K562 (cell line): Measurements from ENCODE around the gene SMC5. TPM values are rescaled to one million over a fixed set of nuclear protein-coding genes. Genes with fewer than 3 reads are reported as not detected.
A peak's percentile ranks its signal among the peaks of the same experiment; 100 is the strongest.

ENCODE experiments used
- BMI1 ChIP-seq: fragments of 150-350 bp; IDR thresholded peaks from 2 replicates; pipeline ENCODE4 v1.6.1; 2014; ENCODE audit warnings: low read length
- CCAR2 ChIP-seq: fragments of 200-400 bp; formaldehyde crosslinking; IDR thresholded peaks from 2 replicates; pipeline ENCODE4 v1.6.1; 2017; ENCODE audit warnings: mild to moderate bottlenecking, low read depth, low read length
- CTCFL ChIP-seq: IDR thresholded peaks from 2 replicates; pipeline ENCODE4 v1.6.1; 2011; ENCODE audit warnings: borderline replicate concordance, low read depth, mild to moderate bottlenecking, moderate library complexity, low read length; ENCODE audit not compliant: insufficient read depth, poor library complexity, severe bottlenecking
- EP300 ChIP-seq: IDR thresholded peaks from 2 replicates; pipeline ENCODE4 v1.6.1; 2012; ENCODE audit warnings: low read length, improper control_type of control experiment
- MBD1 ChIP-seq: fragments of 250-450 bp; sonication (Bioruptor Pico); IDR thresholded peaks from 2 replicates; pipeline ENCODE4 v1.8.0; 2022; ENCODE audit warnings: inconsistent platforms
- MECOM ChIP-seq: fragments of 250-450 bp; sonication (Bioruptor Pico); IDR thresholded peaks from 2 replicates; pipeline ENCODE4 v1.8.0; 2022; ENCODE audit warnings: inconsistent platforms
- MTA1 ChIP-seq: fragments of 450-650 bp; IDR thresholded peaks from 2 replicates; pipeline ENCODE4 v1.6.1; 2017; ENCODE audit warnings: borderline replicate concordance
- MTF1 ChIP-seq: fragments of 250-450 bp; sonication (Bioruptor Pico); IDR thresholded peaks from 2 replicates; pipeline ENCODE4 v1.9.0; 2021; ENCODE audit warnings: moderate library complexity, mild to moderate bottlenecking, inconsistent platforms, borderline replicate concordance
- PCBP1 ChIP-seq: fragments of 200-400 bp; formaldehyde crosslinking; IDR thresholded peaks from 2 replicates; pipeline ENCODE4 v1.6.1; 2018; ENCODE audit warnings: mild to moderate bottlenecking, low read depth, low read length; ENCODE audit not compliant: poor library complexity, severe bottlenecking
- POU5F1 ChIP-seq: fragments of 150-350 bp; IDR thresholded peaks from 2 replicates; pipeline ENCODE4 v1.6.1; 2014; ENCODE audit warnings: borderline replicate concordance, low read length, low read depth, mild to moderate bottlenecking; ENCODE audit not compliant: partially characterized antibody
- TCFL5 ChIP-seq: fragments of 250-450 bp; sonication (Bioruptor Pico); conservative IDR thresholded peaks from 2 replicates; pipeline ENCODE4 v1.6.1; 2021; ENCODE audit warnings: mild to moderate bottlenecking, moderate library complexity, matching md5 sums
- ZBED1 ChIP-seq: IDR thresholded peaks from 2 replicates; pipeline ENCODE4 v1.6.1; 2014
- ZNF280A ChIP-seq: fragments of 450-650 bp; IDR thresholded peaks from 2 replicates; pipeline ENCODE4 v1.6.1; 2018; ENCODE audit warnings: mild to moderate bottlenecking, low read depth; ENCODE audit not compliant: partially characterized antibody
- polyA plus RNA-seq, 8 experiments: library from polyadenylated mRNA; depleted of rRNA in 4 of 8; stranded (reverse) in 5 of 8; unstranded in 3 of 8; fragments of >200 nt; fragmentation: Nextera tagmentation in 2 of 8; fragmentation: Illumina TruSeq in 1 of 8; extraction: Ambion mirVana in 2 of 8; extraction: Trizol in 1 of 8; gene quantifications; 2 replicates each; pipeline versions ENCODE4 v1.2.1 to v1.2.3, GENCODE V29; 2011 to 2014; ENCODE audit warnings: inconsistent platforms in 1 of 8, missing spikeins in 1 of 8
- total RNA-seq, 7 experiments: library from RNA; depleted of rRNA in 6 of 7; stranded (reverse); fragments of >200 nt in 6 of 7; fragmentation: Illumina TruSeq in 2 of 7; extraction: Trizol in 2 of 7; gene quantifications; 2 replicates each; pipeline versions ENCODE4 v1.2.1 to v1.2.3, GENCODE V29; 2011 to 2021; ENCODE audit warnings: low replicate concordance in 1 of 7
- TF ChIP-seq, protein P1 (sequence below): sonication (generic); formaldehyde crosslinking; IDR thresholded peaks from 2 replicates; pipeline ENCODE4 v1.8.0; 2022; ENCODE audit warnings: mild to moderate bottlenecking, missing genetic modification reagents

Gene SMC5
- total and polyA plus RNA-seq, 9 of the 15 experiments (the other 6 are each of a cell fraction or from before 2014, with no cell fraction given): 3.5 to 43.2 (median 21.4) TPM

DNA sequence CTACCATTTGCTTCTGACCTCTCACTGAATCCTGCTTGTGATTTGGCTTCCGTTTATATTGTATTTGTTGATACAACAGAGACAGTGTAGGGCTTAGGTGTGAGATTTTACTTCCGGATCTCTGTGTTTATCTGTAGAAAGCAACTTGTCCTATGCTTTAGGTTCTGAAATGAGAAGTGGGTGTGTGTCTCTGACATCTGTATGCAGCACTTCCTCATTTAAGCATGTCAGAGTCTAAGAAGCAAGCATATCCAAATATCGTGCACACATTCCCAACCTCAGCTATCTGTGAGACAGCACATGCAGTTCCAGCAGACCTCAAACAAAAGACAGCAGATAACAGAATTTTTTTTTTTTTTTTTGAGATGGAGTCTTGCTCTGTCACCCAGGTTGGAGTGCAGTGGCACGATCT, 139.4 kb downstream of the SMC5 start (continued):
- TF ChIP-seq MTA1 (peak; percentile 40; the same call in 1 of the 2 replicates), POU5F1 (no peak), CCAR2 (no peak), BMI1 (no peak), MBD1 (no peak), EP300 (peak; percentile 76), TCFL5 (no peak), MECOM (CRISPR knock-in tag) (no peak), PCBP1 (no peak), ZNF280A (no peak), ZBED1 (no peak), CTCFL (no peak), MTF1 (CRISPR knock-in tag) (no peak)
- TF ChIP-seq, protein P1, sequence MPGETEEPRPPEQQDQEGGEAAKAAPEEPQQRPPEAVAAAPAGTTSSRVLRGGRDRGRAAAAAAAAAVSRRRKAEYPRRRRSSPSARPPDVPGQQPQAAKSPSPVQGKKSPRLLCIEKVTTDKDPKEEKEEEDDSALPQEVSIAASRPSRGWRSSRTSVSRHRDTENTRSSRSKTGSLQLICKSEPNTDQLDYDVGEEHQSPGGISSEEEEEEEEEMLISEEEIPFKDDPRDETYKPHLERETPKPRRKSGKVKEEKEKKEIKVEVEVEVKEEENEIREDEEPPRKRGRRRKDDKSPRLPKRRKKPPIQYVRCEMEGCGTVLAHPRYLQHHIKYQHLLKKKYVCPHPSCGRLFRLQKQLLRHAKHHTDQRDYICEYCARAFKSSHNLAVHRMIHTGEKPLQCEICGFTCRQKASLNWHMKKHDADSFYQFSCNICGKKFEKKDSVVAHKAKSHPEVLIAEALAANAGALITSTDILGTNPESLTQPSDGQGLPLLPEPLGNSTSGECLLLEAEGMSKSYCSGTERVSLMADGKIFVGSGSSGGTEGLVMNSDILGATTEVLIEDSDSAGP (CRISPR knock-in tag): no peak
